Activated CD8-positive, alpha-beta memory T cell treated with anti-CD3 and anti-CD28 coated beads, Interleukin-2, amount 50 U/mL, for 48 hours (primary cell): ENCODE data around the gene SPDEF.

Experiments
- DNase-seq: peaks from one replicate; pipeline ENCODE4 v3.0.0-alpha.2; 2020

SPDEF gene

GRCh38 chr6:34526241-34526972 is 29.7 kb downstream of the SPDEF start:
- DNase-seq, result no peak

DNA sequence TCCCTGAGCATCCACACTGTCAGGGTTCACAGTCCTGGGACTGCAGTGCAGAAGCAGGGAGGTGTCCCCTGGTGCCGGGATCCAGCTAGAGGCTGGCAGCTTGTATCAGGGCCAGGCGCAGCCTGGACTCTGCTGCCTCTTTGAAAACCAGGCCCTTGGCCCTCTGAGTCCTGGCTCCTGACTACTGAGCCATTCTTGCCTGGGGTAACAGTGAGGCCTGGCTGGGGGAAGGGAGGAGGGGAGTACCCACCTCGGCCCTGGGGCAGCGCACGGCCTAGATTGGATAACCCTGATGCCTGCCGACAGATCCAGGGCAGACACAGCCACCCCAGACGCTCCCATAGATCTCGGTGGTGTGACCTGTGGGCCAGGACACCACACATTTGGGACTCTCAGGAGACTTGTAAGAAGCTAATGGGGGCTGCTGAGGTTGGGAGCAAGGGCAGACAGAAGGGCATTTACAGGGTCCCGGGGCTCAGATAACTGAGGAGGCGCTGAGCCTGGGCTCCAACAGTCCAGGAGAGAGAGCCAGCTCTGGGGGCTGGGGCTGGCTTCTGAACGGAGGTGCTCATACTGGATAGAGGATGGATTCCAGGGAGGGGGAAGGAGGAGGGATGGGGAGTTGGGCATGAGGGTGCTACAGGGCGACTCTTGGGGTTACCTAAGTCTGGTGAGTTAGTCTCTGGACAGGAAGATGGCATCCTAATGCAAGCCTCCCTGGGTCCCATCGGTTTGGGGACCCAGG is 30.5 kb downstream of the SPDEF start:
- no peak for DNase-seq

DNA sequence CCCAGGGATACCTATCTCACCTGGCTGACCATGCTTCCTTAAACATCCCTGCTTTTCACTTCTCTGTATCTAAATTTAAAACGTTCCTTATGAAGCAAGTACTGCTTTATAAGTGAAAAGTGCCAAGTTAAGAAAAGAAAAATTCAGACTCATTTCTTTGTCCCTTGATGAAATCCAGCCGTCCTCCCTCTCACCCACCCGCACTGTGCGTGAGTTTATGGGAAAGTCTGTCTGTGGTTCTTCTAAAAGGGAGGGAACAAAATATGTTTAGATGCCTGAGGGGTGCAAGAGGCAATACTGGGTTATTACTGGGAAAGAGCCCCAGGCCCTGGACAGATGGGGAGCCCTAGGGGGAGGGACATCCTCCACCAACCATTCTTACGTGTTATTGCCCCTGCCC is 31.2 kb downstream of the SPDEF start:
- DNase-seq, result no peak

GRCh38 chr6:34524499-34524898 is 31.6 kb downstream of the SPDEF start:
- DNase-seq, result no peak

GRCh38 chr6:34523441-34524206 is 32.5 kb downstream of the SPDEF start:
- no peak for DNase-seq

DNA sequence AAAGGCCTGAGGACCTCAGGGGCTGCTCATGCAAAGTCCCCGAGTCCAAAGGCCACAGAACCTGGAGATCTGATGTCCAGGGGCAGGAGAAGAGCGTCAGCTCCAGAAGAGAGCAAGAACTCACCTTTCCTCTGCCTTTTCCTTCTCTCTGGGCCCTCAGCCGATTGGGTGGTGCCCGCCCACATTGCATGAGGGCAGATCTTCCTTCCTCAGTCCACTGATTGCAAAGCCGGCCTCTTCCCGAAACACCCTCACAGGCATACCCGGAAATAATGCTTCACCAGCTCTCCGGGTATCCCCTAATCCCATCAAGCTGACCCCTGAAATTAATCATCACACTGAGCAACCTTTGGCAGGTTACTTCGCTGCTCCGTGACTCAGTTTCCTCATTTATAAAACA is 33.4 kb downstream of the SPDEF start:
- DNase-seq, result no peak

DNA sequence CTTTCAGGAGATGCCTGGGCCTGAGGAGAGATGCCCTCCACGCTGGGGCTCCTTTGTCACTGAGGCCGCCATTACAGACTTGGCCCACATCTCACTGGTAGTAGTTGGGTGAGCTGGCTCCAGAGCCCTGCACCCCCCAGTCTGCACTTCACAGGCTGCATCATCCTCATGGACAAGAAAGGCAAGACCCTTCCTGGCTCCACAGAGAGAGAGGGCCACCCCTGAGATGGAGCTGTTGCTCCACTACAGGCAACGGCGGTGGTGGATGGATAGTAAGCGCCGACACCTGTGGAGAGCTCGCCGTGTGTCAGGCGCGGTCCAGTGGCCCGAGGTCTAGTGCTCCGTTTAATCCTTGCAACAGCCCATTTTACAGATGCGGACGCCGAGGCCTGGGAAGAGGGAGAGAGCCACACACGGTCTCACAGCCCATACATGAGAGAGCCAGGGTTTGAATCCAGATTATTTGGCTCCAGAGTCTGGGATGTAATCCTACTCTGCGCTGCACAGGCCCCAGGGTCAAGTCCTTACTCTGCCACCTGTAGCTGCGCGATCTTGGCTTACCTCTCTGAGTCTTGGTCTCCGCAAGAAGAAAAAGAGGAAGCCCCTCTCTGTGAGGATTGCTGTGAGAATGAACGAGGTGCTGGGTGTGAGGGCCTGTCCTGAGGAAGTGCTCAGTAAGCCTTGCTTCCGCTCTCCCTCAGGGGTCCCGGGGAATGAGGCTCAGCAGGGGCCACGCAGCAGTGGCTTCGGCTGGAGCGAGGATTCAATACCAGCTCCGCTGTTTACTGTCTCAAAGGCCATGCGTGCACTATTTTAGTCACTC is 34.5 kb downstream of the SPDEF start:
- no peak for DNase-seq

- DNase-seq, result no peak
Observed at GRCh38 chr6:34520645-34521462, 35.3 kb downstream of the SPDEF start.

DNA sequence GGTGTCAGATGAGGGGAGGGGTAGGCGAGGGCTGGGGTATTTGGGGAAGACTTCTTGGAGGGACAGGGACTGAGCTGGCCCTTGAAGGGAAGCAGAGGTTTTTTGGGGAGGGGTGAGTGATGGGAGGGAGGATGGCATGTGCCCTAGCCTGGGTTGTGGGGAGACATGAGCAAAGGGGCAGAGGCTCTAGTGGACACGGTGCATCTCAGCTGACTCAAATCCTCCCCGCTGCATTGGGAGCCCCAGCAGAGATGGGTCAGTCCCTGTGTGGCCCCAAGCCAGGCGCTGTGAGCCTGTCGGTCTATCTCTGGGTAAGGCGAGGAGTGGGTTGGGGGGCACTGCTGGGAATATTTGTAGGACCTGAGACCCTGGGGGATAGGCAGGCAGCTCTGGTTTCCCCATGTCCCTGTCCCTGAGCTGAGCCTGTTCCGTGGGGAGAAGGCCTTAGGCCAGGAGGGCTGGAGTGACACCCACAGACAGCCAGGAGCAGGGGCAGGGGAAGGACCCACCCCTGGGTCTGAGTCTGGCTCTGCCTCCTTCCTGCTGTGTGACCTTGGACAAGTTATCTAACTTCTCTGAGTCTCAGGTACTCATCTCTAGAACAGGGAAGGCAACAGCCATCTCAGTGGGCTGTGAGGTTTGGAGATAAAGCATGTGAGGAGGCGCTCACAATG is 36.0 kb downstream of the SPDEF start:
- no peak for DNase-seq

- no peak for DNase-seq
Observed at GRCh38 chr6:34518669-34519365, 37.3 kb downstream of the SPDEF start.

- no peak for DNase-seq
Observed at GRCh38 chr6:34517966-34518365, 38.2 kb downstream of the SPDEF start.

GRCh38 chr6:34517461-34517881 is 38.7 kb downstream of the SPDEF start:
- DNase-seq, result no peak

GRCh38 chr6:34516391-34517324 is 39.5 kb downstream of the SPDEF start:
- DNase-seq, result no peak

DNA sequence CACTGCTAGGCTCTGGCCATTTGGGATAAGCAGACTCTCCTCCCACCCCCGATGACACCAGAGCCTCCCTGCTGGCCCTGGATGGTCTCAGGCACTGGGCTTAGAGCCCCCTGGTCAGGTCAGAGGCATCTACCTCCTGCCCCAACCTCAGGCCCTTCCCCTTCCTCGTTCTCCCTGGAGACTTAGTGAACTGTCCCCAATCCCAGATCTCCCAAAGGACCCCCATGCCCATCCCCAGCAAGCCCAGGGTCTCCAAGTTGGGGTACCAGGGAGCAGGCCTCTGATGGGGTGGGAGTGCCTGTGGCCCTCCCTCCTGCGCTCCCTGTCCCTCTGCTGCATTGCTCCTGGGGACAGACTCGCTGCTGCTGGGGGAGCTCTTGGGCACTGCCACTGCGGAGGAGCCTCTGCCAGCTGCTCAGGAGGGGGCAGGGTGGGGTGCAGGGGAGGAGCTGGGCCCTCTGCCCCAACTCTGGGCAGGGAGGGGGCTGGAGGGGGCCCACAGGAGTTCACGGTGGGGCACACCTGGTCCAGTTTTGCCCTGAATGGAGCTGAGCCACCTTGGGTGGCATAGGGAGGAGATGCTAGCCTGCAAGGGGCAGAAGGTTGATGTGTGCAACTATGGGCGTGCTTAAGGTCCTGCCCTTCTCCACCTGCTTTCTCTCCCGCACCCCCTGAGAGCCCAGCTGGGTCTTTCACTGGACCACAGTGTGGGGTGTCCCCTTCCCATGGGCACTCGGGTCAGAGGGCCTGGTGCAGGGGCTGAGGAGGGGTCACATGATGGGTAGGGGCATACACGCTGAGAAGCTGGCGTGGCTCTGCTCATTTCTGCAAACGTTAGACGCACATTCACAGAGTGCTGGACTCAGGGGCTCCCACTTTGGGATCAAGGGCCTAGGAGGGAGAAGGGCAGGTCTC is 40.4 kb downstream of the SPDEF start:
- no peak for DNase-seq

- no peak for DNase-seq
Observed at GRCh38 chr6:34514593-34515472, 41.3 kb downstream of the SPDEF start.

- DNase-seq, result no peak
Observed at GRCh38 chr6:34514112-34514511, 42.0 kb downstream of the SPDEF start.

DNA sequence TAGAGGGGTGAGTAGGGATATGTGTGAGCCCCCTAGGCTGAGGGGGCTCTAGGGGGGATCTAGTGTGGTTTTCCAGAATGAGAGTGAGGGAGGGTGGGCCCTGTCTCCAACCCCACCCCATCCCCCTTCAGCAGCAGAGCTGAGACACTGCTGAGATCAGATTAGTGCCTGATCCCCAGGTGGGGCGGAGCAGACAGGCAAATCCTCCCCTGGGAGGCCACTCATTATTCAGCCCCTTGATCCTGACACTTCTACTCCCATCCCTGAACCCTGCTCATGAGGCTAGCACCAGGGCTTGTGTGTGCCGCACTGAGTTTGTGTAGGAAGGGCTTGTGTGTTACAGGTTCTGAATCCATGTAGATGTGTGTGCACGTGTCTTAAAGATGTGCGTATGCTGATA is 42.5 kb downstream of the SPDEF start:
- DNase-seq, result no peak
